Ovary (tissue), 3 donors: ENCODE results near the gene SULF2.

ENCODE experiments used
- EP300 ChIP-seq: sonication (generic); formaldehyde crosslinking; IDR thresholded peaks from one replicate; pipeline ENCODE4 v1.6.1; 2017; ENCODE audit warnings: antibody characterized with exemption
- POLR2A ChIP-seq: fragments of 450-650 bp; IDR thresholded peaks from one replicate; pipeline ENCODE4 v1.6.1; 2017; ENCODE audit warnings: antibody characterized with exemption, mild to moderate bottlenecking, moderate library complexity
- TF ChIP-seq, protein P1 (sequence below), 3 donors: fragments of 450-650 bp in 2 of 3; fragments of 200-600 bp in 1 of 3; IDR thresholded peaks; one replicate each; pipeline versions ENCODE4 v1.5.1 to v1.8.0; 2016 to 2022; ENCODE audit warnings: antibody characterized with exemption in 3 of 3, mild to moderate bottlenecking in 1 of 3
- donor health status: DM: no; HTN: no; CAD: no.

DNA sequence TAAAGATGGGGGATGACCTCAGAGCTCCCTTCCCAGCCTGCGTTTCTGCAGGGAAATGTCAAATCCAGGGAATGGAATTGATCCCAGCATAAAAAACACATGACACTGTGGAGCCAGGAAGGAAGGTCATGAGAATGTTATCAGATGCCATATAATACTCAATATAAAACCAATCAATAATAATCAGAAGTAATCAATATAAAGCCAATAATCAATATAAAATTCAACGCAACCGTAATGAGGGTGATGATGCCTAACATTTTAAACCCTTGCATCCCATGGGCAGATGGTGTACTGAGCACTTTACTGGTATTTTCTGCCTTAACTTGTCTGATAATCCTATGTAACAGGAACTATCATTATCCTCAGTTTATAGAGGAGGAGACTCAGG lies 30.1 kb upstream of the SULF2 start:
- TF ChIP-seq, protein P1, sequence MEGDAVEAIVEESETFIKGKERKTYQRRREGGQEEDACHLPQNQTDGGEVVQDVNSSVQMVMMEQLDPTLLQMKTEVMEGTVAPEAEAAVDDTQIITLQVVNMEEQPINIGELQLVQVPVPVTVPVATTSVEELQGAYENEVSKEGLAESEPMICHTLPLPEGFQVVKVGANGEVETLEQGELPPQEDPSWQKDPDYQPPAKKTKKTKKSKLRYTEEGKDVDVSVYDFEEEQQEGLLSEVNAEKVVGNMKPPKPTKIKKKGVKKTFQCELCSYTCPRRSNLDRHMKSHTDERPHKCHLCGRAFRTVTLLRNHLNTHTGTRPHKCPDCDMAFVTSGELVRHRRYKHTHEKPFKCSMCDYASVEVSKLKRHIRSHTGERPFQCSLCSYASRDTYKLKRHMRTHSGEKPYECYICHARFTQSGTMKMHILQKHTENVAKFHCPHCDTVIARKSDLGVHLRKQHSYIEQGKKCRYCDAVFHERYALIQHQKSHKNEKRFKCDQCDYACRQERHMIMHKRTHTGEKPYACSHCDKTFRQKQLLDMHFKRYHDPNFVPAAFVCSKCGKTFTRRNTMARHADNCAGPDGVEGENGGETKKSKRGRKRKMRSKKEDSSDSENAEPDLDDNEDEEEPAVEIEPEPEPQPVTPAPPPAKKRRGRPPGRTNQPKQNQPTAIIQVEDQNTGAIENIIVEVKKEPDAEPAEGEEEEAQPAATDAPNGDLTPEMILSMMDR (IDR thresholded peaks at IDR 0.05) = no peak
- TF ChIP-seq POLR2A (no peak), EP300 (no peak)
